Activated naive CD8-positive, alpha-beta T cell treated with anti-CD3 and anti-CD28 coated beads, Interleukin-2, amount 50 U/mL, for 24 hours (primary cell): Measurements from ENCODE around the gene AKNA.

Experiments used
- ATAC-seq: fragments of 150-1000 bp; cut with Tn5 transposase; one replicate; pipeline ENCODE4 v1.10.0; 2021
- DNase-seq: peaks from one replicate; pipeline ENCODE4 v3.0.0; 2021
- H3K27ac Mint-ChIP-seq: one replicate; pipeline ENCODE4 v1.8.0; 2021; ENCODE audit warnings: mild to moderate bottlenecking, mixed read lengths
- H3K27me3 Mint-ChIP-seq: one replicate; pipeline ENCODE4 v1.8.0; 2021; ENCODE audit warnings: mixed read lengths
- H3K36me3 Mint-ChIP-seq: one replicate; pipeline ENCODE4 v1.8.0; 2021; ENCODE audit warnings: low read depth, mixed read lengths
- H3K4me1 Mint-ChIP-seq: one replicate; pipeline ENCODE4 v1.8.0; 2021; ENCODE audit warnings: mixed read lengths
- H3K4me3 Mint-ChIP-seq: one replicate; pipeline ENCODE4 v1.8.0; 2021; ENCODE audit warnings: mild to moderate bottlenecking, moderate library complexity, mixed read lengths
- H3K9me3 Mint-ChIP-seq: one replicate; pipeline ENCODE4 v1.8.0; 2021; ENCODE audit warnings: mixed read lengths

The AKNA gene

GRCh38 chr9:114387680-114388356, at the start of gene AKNA:
AKNA (minus strand) TSS chr9:114387982; CDS start chr9:114381333, 6,649 bp downstream.
- Mint-ChIP-seq H3K36me3 (peaks cover 60% of the 10 kb centered on the region), H3K9me3 (no peaks in the 10 kb centered on the region), H3K27me3 (no peaks in the 10 kb centered on the region), H3K4me1 (peaks cover 83% of the 10 kb centered on the region), H3K27ac (peak within 1 kb of the TSS; percentile 97), H3K4me3 (peak within 1 kb of the TSS; percentile 87)
- DNase-seq: peak; percentile 77
- peak; percentile 5 for ATAC-seq

- DNase-seq (no peak), ATAC-seq (no peak)
- H3K9me3 Mint-ChIP-seq: no peaks in the 10 kb centered on the region
- no peak overlapping the region for H3K27ac Mint-ChIP-seq
- H3K27me3 Mint-ChIP-seq: no peaks in the 10 kb centered on the region
- H3K4me3 Mint-ChIP-seq: no peak overlapping the region
- no peaks in the 10 kb centered on the region for H3K36me3 Mint-ChIP-seq
- H3K4me1 Mint-ChIP-seq: no peaks in the 10 kb centered on the region
Observed at GRCh38 chr9:114437401-114437893, 49.7 kb upstream of the AKNA start.

GRCh38 chr9:114434878-114435311, 47.1 kb upstream of the AKNA start:
- Mint-ChIP-seq H3K4me1 (no peaks in the 10 kb centered on the region), H3K36me3 (no peaks in the 10 kb centered on the region), H3K27ac (no peak overlapping the region), H3K9me3 (no peaks in the 10 kb centered on the region), H3K27me3 (no peaks in the 10 kb centered on the region), H3K4me3 (no peak overlapping the region)
- ATAC-seq (no peak), DNase-seq (no peak)

- Mint-ChIP-seq H3K9me3 (no peaks in the 10 kb centered on the region), H3K27ac (no peak overlapping the region), H3K4me1 (no peaks in the 10 kb centered on the region), H3K27me3 (no peaks in the 10 kb centered on the region), H3K4me3 (no peak overlapping the region), H3K36me3 (no peaks in the 10 kb centered on the region)
- ATAC-seq (no peak), DNase-seq (no peak)
Observed at GRCh38 chr9:114433720-114434255, 46.0 kb upstream of the AKNA start.

GRCh38 chr9:114433086-114433485, 45.3 kb upstream of the AKNA start:
- Mint-ChIP-seq H3K27ac (no peak overlapping the region), H3K9me3 (no peaks in the 10 kb centered on the region)
- ATAC-seq: no peak

GRCh38 chr9:114432323-114433067, 44.7 kb upstream of the AKNA start:
- ATAC-seq (peak; percentile 61), DNase-seq (no peak)
- no peaks in the 10 kb centered on the region for H3K9me3 Mint-ChIP-seq
- no peaks in the 10 kb centered on the region for H3K27me3 Mint-ChIP-seq
- H3K36me3 Mint-ChIP-seq: no peaks in the 10 kb centered on the region
- no peak overlapping the region for H3K27ac Mint-ChIP-seq
- no peak overlapping the region for H3K4me3 Mint-ChIP-seq
- no peaks in the 10 kb centered on the region for H3K4me1 Mint-ChIP-seq

More at GRCh38 chr9:114433086-114433485, 45.3 kb upstream of the AKNA start:
- Mint-ChIP-seq H3K4me1 (no peaks in the 10 kb centered on the region), H3K36me3 (no peaks in the 10 kb centered on the region), H3K4me3 (no peak overlapping the region), H3K27me3 (no peaks in the 10 kb centered on the region)
- DNase-seq: no peak

GRCh38 chr9:114431770-114432169, 44.0 kb upstream of the AKNA start:
- no peak overlapping the region for H3K27ac Mint-ChIP-seq
- H3K9me3 Mint-ChIP-seq: no peaks in the 10 kb centered on the region
- no peaks in the 10 kb centered on the region for H3K27me3 Mint-ChIP-seq
- ATAC-seq (no peak), DNase-seq (no peak)
- H3K4me3 Mint-ChIP-seq: no peak overlapping the region
- no peaks in the 10 kb centered on the region for H3K36me3 Mint-ChIP-seq
- H3K4me1 Mint-ChIP-seq: no peaks in the 10 kb centered on the region

GRCh38 chr9:114431003-114431402, 43.2 kb upstream of the AKNA start:
- ATAC-seq (no peak), DNase-seq (no peak)
- Mint-ChIP-seq H3K4me1 (no peaks in the 10 kb centered on the region), H3K4me3 (no peak overlapping the region), H3K27ac (no peak overlapping the region), H3K36me3 (no peaks in the 10 kb centered on the region), H3K9me3 (no peaks in the 10 kb centered on the region), H3K27me3 (no peaks in the 10 kb centered on the region)

- DNase-seq (no peak), ATAC-seq (no peak)
- Mint-ChIP-seq H3K9me3 (no peaks in the 10 kb centered on the region), H3K4me3 (no peak overlapping the region), H3K27ac (no peak overlapping the region), H3K36me3 (no peaks in the 10 kb centered on the region), H3K4me1 (no peaks in the 10 kb centered on the region), H3K27me3 (no peaks in the 10 kb centered on the region)
Observed at GRCh38 chr9:114430457-114430856, 42.7 kb upstream of the AKNA start.

- ATAC-seq: no peak
- Mint-ChIP-seq H3K4me1 (no peaks in the 10 kb centered on the region), H3K27ac (no peak overlapping the region), H3K4me3 (no peak overlapping the region), H3K27me3 (no peaks in the 10 kb centered on the region), H3K36me3 (no peaks in the 10 kb centered on the region), H3K9me3 (no peaks in the 10 kb centered on the region)
- no peak for DNase-seq
Observed at GRCh38 chr9:114429488-114429887, 41.7 kb upstream of the AKNA start.

GRCh38 chr9:114428466-114428865, 40.7 kb upstream of the AKNA start:
- no peak for DNase-seq
- Mint-ChIP-seq H3K27me3 (no peaks in the 10 kb centered on the region), H3K27ac (no peak overlapping the region), H3K36me3 (no peaks in the 10 kb centered on the region), H3K9me3 (no peaks in the 10 kb centered on the region), H3K4me1 (no peaks in the 10 kb centered on the region), H3K4me3 (no peak overlapping the region)
- ATAC-seq: no peak

GRCh38 chr9:114427644-114428043, 39.9 kb upstream of the AKNA start:
- H3K9me3 Mint-ChIP-seq: no peaks in the 10 kb centered on the region
- H3K4me3 Mint-ChIP-seq: no peak overlapping the region
- no peak for DNase-seq
- no peaks in the 10 kb centered on the region for H3K36me3 Mint-ChIP-seq
- no peak overlapping the region for H3K27ac Mint-ChIP-seq
- no peak for ATAC-seq
- H3K27me3 Mint-ChIP-seq: no peaks in the 10 kb centered on the region
- no peaks in the 10 kb centered on the region for H3K4me1 Mint-ChIP-seq

GRCh38 chr9:114426046-114426948, 38.5 kb upstream of the AKNA start:
- DNase-seq (no peak), ATAC-seq (no peak)
- Mint-ChIP-seq H3K4me1 (no peaks in the 10 kb centered on the region), H3K4me3 (no peak overlapping the region), H3K36me3 (no peaks in the 10 kb centered on the region), H3K27me3 (no peaks in the 10 kb centered on the region), H3K27ac (no peak overlapping the region), H3K9me3 (no peaks in the 10 kb centered on the region)

- H3K4me1 Mint-ChIP-seq: no peaks in the 10 kb centered on the region
- H3K9me3 Mint-ChIP-seq: no peaks in the 10 kb centered on the region
- no peak overlapping the region for H3K27ac Mint-ChIP-seq
- no peaks in the 10 kb centered on the region for H3K27me3 Mint-ChIP-seq
- ATAC-seq (no peak), DNase-seq (no peak)
- no peak overlapping the region for H3K4me3 Mint-ChIP-seq
- H3K36me3 Mint-ChIP-seq: no peaks in the 10 kb centered on the region
Observed at GRCh38 chr9:114425126-114425525, 37.3 kb upstream of the AKNA start.
